Erythroblast (primary cell): ENCODE data around the gene NDUFB10.
A peak's percentile ranks its signal among the peaks of the same experiment; 100 is the strongest.
"Not testable (repeated sequence)": the region's sequence is repeated elsewhere in the genome, so short reads cannot be mapped to it uniquely, and the experiment has no call there.

Experiments
- GATA1 ChIP-seq: IDR thresholded peaks from 2 replicates; pipeline ENCODE4 v1.6.1; 2011; ENCODE audit warnings: low read depth, mild to moderate bottlenecking, control low read depth, low read length, moderate library complexity
- POLR2A ChIP-seq: IDR thresholded peaks from 2 replicates; pipeline ENCODE4 v1.6.1; 2011; ENCODE audit warnings: mild to moderate bottlenecking, low read length

- TF ChIP-seq POLR2A, result peak; percentile 4
- TF ChIP-seq GATA1, result not testable (repeated sequence)
These were observed 3.1 kb downstream of the NDUFB10 start for GRCh38 chr16:1962161-1963153.
